Tibial artery (tissue), 4 donors: ENCODE measurements around the gene PSMD13.
A peak's percentile ranks its signal among the peaks of the same experiment; 100 is the strongest.

Source experiments
- DNase-seq, 2 donors: peaks; one replicate each; pipeline ENCODE4 v3.0.0-alpha.2; 2019
- H3K27ac ChIP-seq, 2 donors: fragments of 200-600 bp; sonication (generic) in 1 of 2; 1 replicate in 1 of 2; 2 replicates in 1 of 2; pipeline ENCODE4 v1.5.1; 2018 to 2019; ENCODE audit warnings: mild to moderate bottlenecking in 1 of 2
- H3K27me3 ChIP-seq, 2 donors: fragments of 200-600 bp; sonication (generic) in 1 of 2; one replicate each; pipeline versions ENCODE4 v1.5.1 to v1.6.0; 2016 to 2019
- H3K36me3 ChIP-seq, 3 donors: fragments of 200-600 bp; sonication (generic) in 2 of 3; one replicate each; pipeline ENCODE4 v1.5.1; 2016 to 2019; ENCODE audit warnings: mild to moderate bottlenecking in 2 of 3
- H3K4me1 ChIP-seq, 4 donors: fragments of 200-600 bp; sonication (generic) in 2 of 4; 1 replicate in 3 of 4; 2 replicates in 1 of 4; pipeline ENCODE4 v1.5.1; 2016 to 2019
- H3K4me3 ChIP-seq, 2 donors: fragments of 200-600 bp; sonication (generic) in 1 of 2; 1 replicate in 1 of 2; 2 replicates in 1 of 2; pipeline ENCODE4 v1.5.1; 2018 to 2019; ENCODE audit warnings: mild to moderate bottlenecking in 2 of 2
- H3K9me3 ChIP-seq, 3 donors: fragments of 200-600 bp; sonication (generic) in 1 of 3; one replicate each; pipeline ENCODE4 v1.5.1; 2016 to 2019
- CTCF ChIP-seq, 2 experiments: fragments of 200-600 bp in 1 of 2; fragments of 450-650 bp in 1 of 2; IDR thresholded peaks; one replicate each; pipeline ENCODE4 v1.5.1; 2017 to 2019; ENCODE audit warnings: antibody characterized with exemption in 2 of 2, mild to moderate bottlenecking in 1 of 2, moderate library complexity in 1 of 2
- intact Hi-C: fragments of 100-400 bp; cut with DNase I; formaldehyde crosslinking; loops from one replicate; pipeline ENCODE4 v1.15.0; 2023; ENCODE audit warnings: low total_unique reads

Gene PSMD13

GRCh38 chr11:298406-299065 lies 61.8 kb downstream of the PSMD13 start:
- Histone ChIP-seq H3K4me1 (peaks cover 0 to 9% (median 0%) of the 10 kb centered on the region in 4 donors), H3K4me3 (no peak overlapping the region), H3K36me3 (peaks cover 0 to 14% (median 6%) of the 10 kb centered on the region in 3 donors), H3K9me3 (no peaks in the 10 kb centered on the region), H3K27me3 (peaks cover 0 to 60% of the 10 kb centered on the region in 2 donors), H3K27ac (no peak overlapping the region)
- intact Hi-C loops = no loop called here
- no peak for TF ChIP-seq CTCF (IDR thresholded peaks at IDR 0.05)
- peak; percentile 20 to 65 for DNase-seq

- no peak for DNase-seq
- Histone ChIP-seq H3K4me1 (peaks cover 0 to 9% (median under 1%) of the 10 kb centered on the region in 4 donors), H3K4me3 (no peak within 1 kb of the TSS), H3K36me3 (peaks cover 0 to 6% (median 6%) of the 10 kb centered on the region in 3 donors), H3K27ac (no peak within 1 kb of the TSS), H3K9me3 (no peaks in the 10 kb centered on the region), H3K27me3 (peaks cover 0 to 60% of the 10 kb centered on the region in 2 donors)
- intact Hi-C loops = no loop called here
- TF ChIP-seq CTCF (IDR thresholded peaks at IDR 0.05) = no peak
Observed at GRCh38 chr11:299081-299891, 62.5 kb downstream of the PSMD13 start, which contains the start of gene IFITM5. Gene IFITM5, minus strand, starts transcription at chr11:299526. Its CDS starts 36 bp downstream, at chr11:299490.

- H3K36me3 ChIP-seq = no peaks in the 10 kb centered on the region
- no peaks in the 10 kb centered on the region for H3K9me3 ChIP-seq
- no peak for DNase-seq
- intact Hi-C loops = loop anchor here (5.0 to 10.0 kb wide), 3 partner anchors 45 to 235 kb away; partner anchors contain the start of genes HRAS and LRRC56
- H3K27me3 ChIP-seq = peaks cover 0 to 52% of the 10 kb centered on the region in 2 donors
- H3K4me1 ChIP-seq = peaks cover 0 to 9% (median 3%) of the 10 kb centered on the region in 4 donors
- no peak overlapping the region for H3K27ac ChIP-seq
- H3K4me3 ChIP-seq = no peak overlapping the region
- no peak for TF ChIP-seq CTCF (IDR thresholded peaks at IDR 0.05)
Observed at GRCh38 chr11:299951-300735, 63.4 kb downstream of the PSMD13 start.
